Brain microvascular endothelial cell (primary cell): ENCODE measurements around the gene CDH18.

ENCODE experiments used
- DNase-seq: peaks from one replicate; pipeline ENCODE4 v3.0.0-alpha.2; 2020
- H3K27ac ChIP-seq: fragments of 250-450 bp; sonication (Bioruptor Pico); 2 replicates; pipeline ENCODE4 v1.5.1; 2020; ENCODE audit warnings: mild to moderate bottlenecking, moderate library complexity
- H3K27me3 ChIP-seq: fragments of 250-450 bp; sonication (Bioruptor Pico); replicated peaks from 2 replicates; pipeline ENCODE4 v1.5.1; 2020; ENCODE audit warnings: mild to moderate bottlenecking
- H3K36me3 ChIP-seq: fragments of 250-450 bp; sonication (Bioruptor Pico); replicated peaks from 2 replicates; pipeline ENCODE4 v1.5.1; 2020; ENCODE audit warnings: mild to moderate bottlenecking
- H3K4me3 ChIP-seq: 2 replicates; pipeline ENCODE4 v1.5.1; 2011; ENCODE audit warnings: low read depth, mild to moderate bottlenecking, control low read depth, low read length, moderate library complexity
- in situ Hi-C: cut with HindIII; loops from 2 replicates; pipeline ENCODE4 v1.10.0; 2017; ENCODE audit warnings: low sequenced_read_pairs, low pct_ligation_motif_present
- TF ChIP-seq, protein P1 (sequence below): IDR thresholded peaks from 2 replicates; pipeline ENCODE4 v1.5.1; 2011; ENCODE audit warnings: low read depth, mild to moderate bottlenecking, moderate library complexity, low read length, control low read depth, inconsistent platforms; ENCODE audit errors: missing control alignments

CDH18 gene

GRCh38 chr5:19771174-19771835 lies 216.7 kb downstream of the CDH18 start:
- Histone ChIP-seq H3K27me3 (no peaks in the 10 kb centered on the region), H3K4me3 (no peak overlapping the region), H3K36me3 (no peaks in the 10 kb centered on the region), H3K27ac (no peak overlapping the region)
- TF ChIP-seq, protein P1, sequence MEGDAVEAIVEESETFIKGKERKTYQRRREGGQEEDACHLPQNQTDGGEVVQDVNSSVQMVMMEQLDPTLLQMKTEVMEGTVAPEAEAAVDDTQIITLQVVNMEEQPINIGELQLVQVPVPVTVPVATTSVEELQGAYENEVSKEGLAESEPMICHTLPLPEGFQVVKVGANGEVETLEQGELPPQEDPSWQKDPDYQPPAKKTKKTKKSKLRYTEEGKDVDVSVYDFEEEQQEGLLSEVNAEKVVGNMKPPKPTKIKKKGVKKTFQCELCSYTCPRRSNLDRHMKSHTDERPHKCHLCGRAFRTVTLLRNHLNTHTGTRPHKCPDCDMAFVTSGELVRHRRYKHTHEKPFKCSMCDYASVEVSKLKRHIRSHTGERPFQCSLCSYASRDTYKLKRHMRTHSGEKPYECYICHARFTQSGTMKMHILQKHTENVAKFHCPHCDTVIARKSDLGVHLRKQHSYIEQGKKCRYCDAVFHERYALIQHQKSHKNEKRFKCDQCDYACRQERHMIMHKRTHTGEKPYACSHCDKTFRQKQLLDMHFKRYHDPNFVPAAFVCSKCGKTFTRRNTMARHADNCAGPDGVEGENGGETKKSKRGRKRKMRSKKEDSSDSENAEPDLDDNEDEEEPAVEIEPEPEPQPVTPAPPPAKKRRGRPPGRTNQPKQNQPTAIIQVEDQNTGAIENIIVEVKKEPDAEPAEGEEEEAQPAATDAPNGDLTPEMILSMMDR = no peak
- in situ Hi-C loops = no loop called here
- DNase-seq = no peak

GRCh38 chr5:19770396-19770795 lies 217.6 kb downstream of the CDH18 start:
- H3K27ac ChIP-seq = no peak overlapping the region
- TF ChIP-seq, protein P1 = no peak
- H3K4me3 ChIP-seq = no peak overlapping the region
- in situ Hi-C loops = no loop called here
- DNase-seq = no peak
- no peaks in the 10 kb centered on the region for H3K27me3 ChIP-seq
- no peaks in the 10 kb centered on the region for H3K36me3 ChIP-seq

GRCh38 chr5:19767987-19768386 lies 220.0 kb downstream of the CDH18 start:
- no peaks in the 10 kb centered on the region for H3K27me3 ChIP-seq
- no peak for DNase-seq
- in situ Hi-C loops = no loop called here
- TF ChIP-seq, protein P1 = no peak
- H3K36me3 ChIP-seq = no peaks in the 10 kb centered on the region
- H3K4me3 ChIP-seq = no peak overlapping the region
- no peak overlapping the region for H3K27ac ChIP-seq

GRCh38 chr5:19753579-19753978 lies 234.4 kb downstream of the CDH18 start:
- in situ Hi-C loops = no loop called here
- Histone ChIP-seq H3K27me3 (no peaks in the 10 kb centered on the region), H3K4me3 (no peak overlapping the region), H3K36me3 (no peaks in the 10 kb centered on the region), H3K27ac (no peak overlapping the region)
- no peak for DNase-seq
- TF ChIP-seq, protein P1 = no peak

DNA sequence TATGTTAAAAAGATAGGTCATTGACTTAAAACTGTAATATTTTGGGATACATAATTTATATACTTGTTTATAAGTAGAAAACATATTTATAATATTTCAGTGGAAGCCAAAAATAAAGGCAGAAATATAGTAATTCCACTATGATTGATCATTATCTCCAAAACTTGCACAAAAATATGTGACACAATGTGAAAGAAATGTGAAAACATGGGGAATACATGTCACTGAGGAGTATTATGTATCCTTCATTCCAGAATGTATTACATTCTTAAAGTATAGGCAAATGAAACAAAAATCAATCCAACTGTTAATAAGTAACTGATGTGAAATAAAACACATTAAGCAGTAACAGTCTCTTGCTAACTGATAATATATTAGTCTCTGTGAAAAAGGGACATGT lies 236.7 kb downstream of the CDH18 start:
- H3K36me3 ChIP-seq = no peaks in the 10 kb centered on the region
- no peaks in the 10 kb centered on the region for H3K27me3 ChIP-seq
- no peak overlapping the region for H3K27ac ChIP-seq
- TF ChIP-seq, protein P1 = no peak
- no peak overlapping the region for H3K4me3 ChIP-seq
- in situ Hi-C loops = no loop called here
- DNase-seq = no peak

GRCh38 chr5:19745247-19745646 lies 242.8 kb downstream of the CDH18 start:
- H3K36me3 ChIP-seq = no peaks in the 10 kb centered on the region
- DNase-seq = no peak
- in situ Hi-C loops = no loop called here
- H3K27ac ChIP-seq = no peak overlapping the region
- no peaks in the 10 kb centered on the region for H3K27me3 ChIP-seq
- no peak overlapping the region for H3K4me3 ChIP-seq
- TF ChIP-seq, protein P1 = no peak
